ENCODE data around the gene DDX42. TPM values are rescaled to one million over a fixed set of nuclear protein-coding genes. Genes with fewer than 3 reads are reported as not detected.

The DDX42 gene
- total and polyA plus RNA-seq, 9 of the 15 experiments (the other 6 are each of a cell fraction or from before 2014, with no cell fraction given) = 16.5 to 149 (median 87.6) TPM

GRCh38 chr17:63848834-63849689 lies 75.1 kb downstream of the DDX42 start (continued):
- TF ChIP-seq UBTF (IDR thresholded peaks at IDR 0.05; ENCODE audit: borderline replicate concordance in 1 of 2, low read depth in 2 of 2, low read length in 2 of 2) = peak; percentile 82 to 91; a peak in 2 of 4 replicates
- TF ChIP-seq RAD21 (CRISPR knock-in tag; conservative IDR thresholded peaks at IDR 0.05 in 1 of 2, IDR thresholded peaks at IDR 0.05 in 1 of 2) = 0 out of 4 replicates have a peak, but pooled peaks of 1 of the 2 experiments have one; percentile 11
- TF ChIP-seq ZNF280A (IDR thresholded peaks at IDR 0.05; ENCODE audit: low read depth, partially characterized antibody) = no peak
- peak; percentile 66 for TF ChIP-seq RBM22 (IDR thresholded peaks at IDR 0.05; ENCODE audit: low read depth, low read length, poor library complexity, severe bottlenecking)
- TF ChIP-seq MXI1 (IDR thresholded peaks at IDR 0.05; ENCODE audit: low read depth, low read length) = peak; percentile 53; the same call in 1 of the 2 replicates
- peak; percentile 56; the same call in 1 of the 2 replicates for TF ChIP-seq ZHX1 (conservative IDR thresholded peaks at IDR 0.05; ENCODE audit: low read length)
- TF ChIP-seq HMG20A (CRISPR knock-in tag; conservative IDR thresholded peaks at IDR 0.05) = no peak
- peak; percentile 84 for TF ChIP-seq EGR1 (conservative IDR thresholded peaks at IDR 0.05)
- no peak for TF ChIP-seq MCM2 (IDR thresholded peaks at IDR 0.05; ENCODE audit: low read depth)
- peak; percentile 78 for TF ChIP-seq MYC (IDR thresholded peaks at IDR 0.05; ENCODE audit: low read depth, low read length)
- TF ChIP-seq MYC (CRISPR knock-in tag; IDR thresholded peaks at IDR 0.05; ENCODE audit: borderline replicate concordance, low read depth) = peak; percentile 92; the same call in 1 of the 2 replicates
- TF ChIP-seq NR2C1 (IDR thresholded peaks at IDR 0.05) = peak; percentile 54; the same call in 1 of the 2 replicates
- peak; percentile 60 for TF ChIP-seq NR2C1 (tag; IDR thresholded peaks at IDR 0.05)
- no peak for TF ChIP-seq HDAC6 (IDR thresholded peaks at IDR 0.05; ENCODE audit: low read depth, low read length)
- TF ChIP-seq TAF9B (IDR thresholded peaks at IDR 0.05; ENCODE audit: partially characterized antibody) = peak; percentile 33
- 0 out of 2 replicates have a peak, but pooled peaks have one; percentile 44 for TF ChIP-seq ZBED1 (IDR thresholded peaks at IDR 0.05)
- TF ChIP-seq ZNF224 (CRISPR knock-in tag; IDR thresholded peaks at IDR 0.05) = peak; percentile 97
- peak; percentile 64; the same call in 1 of the 2 replicates for TF ChIP-seq NR2C2 (CRISPR knock-in tag; IDR thresholded peaks at IDR 0.05)
- TF ChIP-seq NR2C2 (tag; IDR thresholded peaks at IDR 0.05) = peak; percentile 79
- TF ChIP-seq ZNF354B (CRISPR knock-in tag; IDR thresholded peaks at IDR 0.05) = 0 out of 2 replicates have a peak, but pooled peaks have one; percentile 33
- 0 out of 2 replicates have a peak, but pooled peaks have one; percentile 51 for TF ChIP-seq NCOA1 (IDR thresholded peaks at IDR 0.05; ENCODE audit: low read depth)
- TF ChIP-seq NR1H2 (CRISPR knock-in tag; IDR thresholded peaks at IDR 0.05) = no peak
